Muscle of leg (tissue), 11 donors: ENCODE results near the gene DTX3L. TPM values are rescaled to one million over a fixed set of nuclear protein-coding genes. Genes with fewer than 3 reads are reported as not detected.

Source experiments
- DNase-seq: peaks from one replicate; pipeline ENCODE4 v3.0.0; 2013
- H3K27ac ChIP-seq: one replicate; pipeline ENCODE4 v1.5.1; 2013; ENCODE audit warnings: mild to moderate bottlenecking, low read length, control low read depth
- H3K27me3 ChIP-seq: one replicate; pipeline ENCODE4 v1.6.1; 2013; ENCODE audit warnings: low read length; ENCODE audit not compliant: control insufficient read depth, insufficient read depth
- H3K36me3 ChIP-seq: one replicate; pipeline ENCODE4 v1.6.1; 2013; ENCODE audit warnings: low read length; ENCODE audit not compliant: control insufficient read depth, insufficient read depth
- H3K4me1 ChIP-seq: one replicate; pipeline ENCODE4 v1.6.1; 2013; ENCODE audit warnings: low read length; ENCODE audit not compliant: control insufficient read depth, insufficient read depth
- H3K4me3 ChIP-seq: one replicate; pipeline ENCODE4 v1.5.1; 2013; ENCODE audit warnings: low read length, control low read depth
- H3K9me3 ChIP-seq: replicated peaks from 2 replicates; pipeline ENCODE4 v1.6.1; 2013; ENCODE audit warnings: low read depth, low read length; ENCODE audit not compliant: control insufficient read depth
- WGBS: methylation state at CpG from one replicate; pipeline ENCODE4 v1.1.5; 2013; ENCODE audit warnings: missing lambda C conversion rate; ENCODE audit not compliant: insufficient coverage; 5-methylcytosine and 5-hydroxymethylcytosine counted together
- polyA plus RNA-seq, 8 donors: library from polyadenylated mRNA; unstranded; fragments of 120-200 nt; gene quantifications; one replicate each; pipeline versions ENCODE4 v1.2.1 to v1.2.3, GENCODE V29; 2013; ENCODE audit warnings: inconsistent platforms in 1 of 8, low replicate concordance in 1 of 8; ENCODE audit not compliant: insufficient read length in 8 of 8, insufficient read depth in 1 of 8
- total RNA-seq: library from RNA; stranded (reverse); fragments of 120-200 nt; gene quantifications from one replicate; pipeline ENCODE4 v1.2.4, GENCODE V29; 2013

DTX3L gene
- total and polyA plus RNA-seq, 9 donors: 5.5 to 9.3 (median 7.4) TPM

DNA sequence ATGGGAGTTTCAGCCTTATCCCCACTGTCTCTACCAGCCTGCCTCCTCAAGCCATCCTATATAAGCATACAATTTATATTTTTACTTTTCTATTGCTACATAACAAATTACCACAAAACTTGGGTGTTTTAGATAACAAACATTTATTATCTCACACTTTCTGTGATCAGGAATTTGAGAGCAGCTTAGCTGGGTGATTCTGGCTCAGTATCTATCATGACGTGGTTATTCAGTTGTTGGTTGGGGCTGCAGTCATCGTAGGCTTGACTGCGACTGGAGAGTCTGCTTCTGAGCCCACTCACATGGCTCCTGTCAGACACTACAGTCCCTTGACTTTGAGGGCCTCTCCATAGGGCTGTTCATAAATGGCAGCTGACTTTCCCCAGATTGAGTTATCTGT, 34.0 kb downstream of the DTX3L start:
- no peak overlapping the region for H3K4me3 ChIP-seq
- H3K36me3 ChIP-seq: no peaks in the 10 kb centered on the region
- no peak overlapping the region for H3K27ac ChIP-seq
- H3K9me3 ChIP-seq: no peaks in the 10 kb centered on the region
- no peaks in the 10 kb centered on the region for H3K4me1 ChIP-seq
- no peak for DNase-seq
- whole genome bisulfite sequencing: no CpG with 5 or more reads among the region's 3 CpGs
- H3K27me3 ChIP-seq: no peaks in the 10 kb centered on the region

DNA sequence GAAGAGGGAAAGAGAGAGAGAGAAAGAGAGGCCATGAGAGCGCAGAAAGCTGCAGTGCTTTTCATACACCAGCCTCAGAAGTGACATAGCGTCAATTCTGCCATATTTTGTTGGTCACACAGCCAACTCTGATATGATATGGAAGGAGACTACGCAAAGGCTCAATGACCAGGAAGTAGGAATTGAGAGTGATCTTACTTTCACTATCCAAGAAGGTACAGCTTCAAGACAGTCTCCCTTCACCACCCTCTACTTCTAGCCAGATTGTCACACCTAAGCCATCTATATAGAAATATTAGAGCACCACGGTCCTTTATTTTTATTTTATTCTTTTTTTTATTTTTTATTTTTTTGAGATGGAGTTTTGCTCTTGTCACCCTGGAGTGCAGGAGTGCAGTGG, 34.4 kb downstream of the DTX3L start:
- WGBS: 90% methylated on average over 2 of the region's 4 CpGs
- Histone ChIP-seq H3K4me3 (no peak overlapping the region), H3K36me3 (no peaks in the 10 kb centered on the region), H3K27me3 (no peaks in the 10 kb centered on the region), H3K4me1 (no peaks in the 10 kb centered on the region), H3K9me3 (no peaks in the 10 kb centered on the region), H3K27ac (no peak overlapping the region)
- no peak for DNase-seq

DNA sequence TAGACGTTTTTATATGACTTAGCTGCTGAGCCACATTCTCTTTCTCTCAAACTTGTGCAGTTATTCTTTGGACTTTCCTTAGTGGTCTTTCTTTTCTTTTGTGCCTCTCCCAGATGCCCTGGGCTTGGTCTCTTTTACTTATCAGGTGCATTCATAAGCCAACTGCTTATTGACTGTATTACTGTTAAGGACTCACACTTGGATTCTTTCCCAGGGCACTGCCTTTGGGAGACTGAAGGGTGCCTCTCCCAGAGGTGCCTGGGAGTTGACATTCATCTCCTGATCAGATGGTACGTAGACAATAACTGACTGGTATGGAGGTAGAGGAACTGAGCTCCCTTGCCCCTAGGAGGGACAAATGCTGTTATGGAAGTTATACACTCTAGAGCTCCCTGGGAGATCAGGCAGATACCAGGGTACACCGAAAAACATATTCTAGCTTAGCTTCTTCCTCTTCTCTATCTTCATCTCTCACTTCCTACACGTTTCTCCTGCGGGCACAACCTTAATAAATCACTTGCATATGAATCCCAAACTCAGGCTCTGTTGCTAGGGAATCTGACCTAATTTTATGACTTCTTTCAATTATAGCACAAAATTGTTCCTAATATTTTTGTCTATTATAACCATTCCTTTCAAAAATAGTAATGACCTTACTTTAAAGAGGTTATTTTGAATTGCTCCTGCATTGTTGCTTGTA, 38.0 kb downstream of the DTX3L start:
- H3K27ac ChIP-seq: no peak overlapping the region
- DNase-seq: no peak
- no peak overlapping the region for H3K4me3 ChIP-seq
- WGBS: 69% methylated on average over 4 of the region's 5 CpGs
- no peaks in the 10 kb centered on the region for H3K36me3 ChIP-seq
- no peaks in the 10 kb centered on the region for H3K4me1 ChIP-seq
- no peaks in the 10 kb centered on the region for H3K27me3 ChIP-seq
- no peaks in the 10 kb centered on the region for H3K9me3 ChIP-seq

DNA sequence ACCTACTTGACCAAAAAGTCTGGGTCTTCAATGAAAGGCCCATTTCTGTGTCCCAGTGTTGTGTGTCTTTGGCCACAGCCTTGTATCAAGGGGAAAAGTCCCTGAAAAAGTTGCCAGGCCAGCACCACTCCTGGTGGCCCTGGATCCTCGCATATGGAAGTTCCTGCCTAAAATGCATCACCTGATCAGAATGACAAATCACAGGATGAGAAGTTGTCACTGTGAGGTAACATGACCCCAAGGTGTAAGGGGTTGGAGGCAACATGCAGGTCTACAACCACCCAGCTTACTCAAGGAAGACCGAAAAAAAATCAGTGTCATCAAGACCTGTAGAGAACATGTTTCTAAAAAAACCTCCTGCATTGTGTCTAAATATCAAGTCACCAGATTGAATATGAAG, 38.9 kb downstream of the DTX3L start:
- Histone ChIP-seq H3K36me3 (no peaks in the 10 kb centered on the region), H3K4me3 (no peak overlapping the region), H3K9me3 (no peaks in the 10 kb centered on the region), H3K27ac (no peak overlapping the region), H3K27me3 (no peaks in the 10 kb centered on the region), H3K4me1 (no peaks in the 10 kb centered on the region)
- DNase-seq: no peak
- WGBS: no CpG with 5 or more reads among the region's 2 CpGs

DNA sequence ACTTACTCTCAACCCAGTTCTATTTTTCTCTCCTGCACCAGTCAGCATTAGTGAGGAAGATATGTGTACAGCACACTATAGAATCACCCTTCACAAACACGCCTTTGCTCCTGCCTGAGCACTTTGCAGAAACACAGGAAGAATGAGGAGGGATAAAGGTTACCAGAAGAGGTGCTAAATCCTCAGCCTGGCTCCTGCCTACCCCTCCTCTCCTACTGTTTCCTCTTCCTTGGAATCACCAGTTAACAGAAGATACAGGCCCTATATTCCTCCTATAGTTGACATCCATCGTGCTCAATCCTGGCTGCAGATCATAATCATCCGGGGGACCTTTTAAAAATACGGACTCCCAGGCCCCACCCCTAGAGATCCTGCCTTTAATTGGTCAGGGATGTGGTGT, 42.2 kb downstream of the DTX3L start:
- Histone ChIP-seq H3K27ac (no peak overlapping the region), H3K4me3 (no peak overlapping the region), H3K36me3 (no peaks in the 10 kb centered on the region), H3K4me1 (no peaks in the 10 kb centered on the region), H3K9me3 (no peaks in the 10 kb centered on the region), H3K27me3 (no peaks in the 10 kb centered on the region)
- no CpG with 5 or more reads among the region's 4 CpGs for WGBS
- DNase-seq: no peak

DNA sequence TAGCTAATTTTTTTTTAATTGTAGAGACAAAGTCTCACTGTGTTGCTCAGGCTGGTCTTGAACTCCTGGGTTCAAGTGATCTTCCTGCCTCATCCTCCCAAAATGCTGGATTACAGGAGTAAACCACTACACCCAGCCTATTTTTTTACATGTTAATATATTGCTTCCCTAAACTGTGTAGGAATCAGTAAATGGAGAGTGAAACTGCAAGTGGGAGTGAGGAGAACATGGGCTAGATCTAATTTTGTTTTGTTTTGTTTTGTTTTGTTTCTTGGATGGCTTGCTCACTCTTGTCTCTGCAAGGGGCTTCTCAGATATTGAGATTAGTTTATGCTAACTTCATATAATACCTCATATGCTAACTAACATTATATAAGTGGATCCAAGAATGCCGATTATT, 44.8 kb downstream of the DTX3L start:
- no peaks in the 10 kb centered on the region for H3K27me3 ChIP-seq
- WGBS: no CpG with 5 or more reads among the region's 1 CpG
- no peaks in the 10 kb centered on the region for H3K4me1 ChIP-seq
- H3K4me3 ChIP-seq: no peak overlapping the region
- H3K36me3 ChIP-seq: no peaks in the 10 kb centered on the region
- DNase-seq: no peak
- H3K9me3 ChIP-seq: no peaks in the 10 kb centered on the region
- H3K27ac ChIP-seq: no peak overlapping the region

DNA sequence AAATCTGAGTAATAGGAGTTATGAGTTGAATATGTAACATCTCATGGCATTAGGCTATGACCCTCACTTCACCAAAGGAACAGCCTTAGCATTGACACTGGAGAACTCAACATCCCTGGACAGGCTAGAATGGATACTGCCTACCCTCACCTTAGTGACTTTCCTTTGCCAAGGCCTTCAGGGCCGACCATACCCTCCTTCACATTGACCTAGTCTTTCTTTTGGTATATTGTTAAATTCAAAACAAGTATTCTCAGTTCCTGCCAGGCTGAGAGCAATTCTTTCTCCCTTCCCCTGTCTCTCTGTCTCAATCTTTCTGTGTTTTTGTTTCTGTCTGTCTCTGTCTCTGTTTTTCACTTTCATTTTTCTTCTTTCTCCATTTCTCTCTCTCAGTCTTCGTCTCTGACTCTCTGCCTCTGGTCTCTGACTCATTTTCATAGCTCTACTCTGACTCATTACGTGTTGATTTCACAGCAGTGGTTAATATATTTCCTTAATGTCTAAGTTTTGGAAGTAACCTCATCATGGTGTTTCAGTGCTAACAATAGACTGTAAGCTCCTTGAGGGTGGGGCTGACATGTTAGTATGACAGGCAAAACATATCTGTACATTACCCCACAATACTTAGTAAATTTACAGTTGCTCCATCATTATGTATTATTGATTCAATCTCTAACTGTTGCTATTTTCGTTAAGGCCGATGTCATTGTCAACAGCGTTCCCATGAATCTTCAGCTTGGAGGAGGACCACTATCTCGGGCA, 45.8 kb downstream of the DTX3L start:
- 87% methylated on average over 3 of the region's 7 CpGs for WGBS
- DNase-seq: no peak
- H3K27ac ChIP-seq: no peak overlapping the region
- no peaks in the 10 kb centered on the region for H3K9me3 ChIP-seq
- H3K36me3 ChIP-seq: no peaks in the 10 kb centered on the region
- H3K4me1 ChIP-seq: no peaks in the 10 kb centered on the region
- H3K4me3 ChIP-seq: no peak overlapping the region
- no peaks in the 10 kb centered on the region for H3K27me3 ChIP-seq

DNA sequence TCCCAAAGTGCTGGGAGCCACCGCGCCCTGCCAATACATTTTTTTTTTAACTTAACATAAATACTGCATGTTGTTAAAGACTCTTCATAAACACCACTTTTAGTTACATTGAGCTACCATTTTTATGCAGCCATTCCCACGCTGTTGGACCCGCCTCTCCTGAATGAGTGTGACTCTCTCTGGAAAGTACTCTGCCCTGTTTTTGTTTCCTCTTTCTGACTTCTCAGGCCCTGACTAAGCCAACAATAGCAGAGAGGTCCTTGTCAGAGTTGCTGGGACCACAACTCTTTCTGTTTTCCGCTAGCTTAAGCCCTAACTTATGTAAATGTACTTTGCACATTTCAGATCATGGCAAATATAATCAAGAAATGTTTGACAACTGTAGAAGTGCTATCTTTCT, 48.6 kb downstream of the DTX3L start:
- H3K4me1 ChIP-seq: no peaks in the 10 kb centered on the region
- H3K27ac ChIP-seq: no peak overlapping the region
- H3K9me3 ChIP-seq: no peaks in the 10 kb centered on the region
- no peak overlapping the region for H3K4me3 ChIP-seq
- H3K36me3 ChIP-seq: no peaks in the 10 kb centered on the region
- no peaks in the 10 kb centered on the region for H3K27me3 ChIP-seq
- 83% methylated on average over 2 of the region's 5 CpGs for WGBS
- peak; percentile 5 for DNase-seq

DNA sequence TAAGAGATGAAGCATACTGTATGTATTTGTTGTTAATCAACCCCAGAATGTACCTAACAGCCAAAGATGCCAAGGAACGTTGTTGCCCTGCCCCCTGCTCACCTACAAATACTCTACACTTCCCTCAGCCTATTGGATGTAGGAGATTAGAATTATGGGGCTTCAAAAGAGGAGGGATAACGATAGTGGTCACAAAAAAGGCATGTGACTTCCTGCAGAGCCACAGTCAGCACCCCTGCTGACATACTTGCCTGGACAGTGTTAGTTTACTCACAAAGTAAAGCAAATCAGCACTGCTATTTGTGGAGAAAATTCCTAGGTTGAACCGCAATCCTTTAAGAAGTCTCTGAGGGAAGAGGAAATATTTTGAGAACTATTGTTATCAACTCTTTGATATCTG, 51.2 kb downstream of the DTX3L start:
- no peak for DNase-seq
- WGBS: no CpG with 5 or more reads among the region's 3 CpGs
- no peak overlapping the region for H3K27ac ChIP-seq
- H3K4me3 ChIP-seq: no peak overlapping the region
- no peaks in the 10 kb centered on the region for H3K9me3 ChIP-seq
- H3K27me3 ChIP-seq: peaks cover 2% of the 10 kb centered on the region
- no peaks in the 10 kb centered on the region for H3K36me3 ChIP-seq
- no peaks in the 10 kb centered on the region for H3K4me1 ChIP-seq

DNA sequence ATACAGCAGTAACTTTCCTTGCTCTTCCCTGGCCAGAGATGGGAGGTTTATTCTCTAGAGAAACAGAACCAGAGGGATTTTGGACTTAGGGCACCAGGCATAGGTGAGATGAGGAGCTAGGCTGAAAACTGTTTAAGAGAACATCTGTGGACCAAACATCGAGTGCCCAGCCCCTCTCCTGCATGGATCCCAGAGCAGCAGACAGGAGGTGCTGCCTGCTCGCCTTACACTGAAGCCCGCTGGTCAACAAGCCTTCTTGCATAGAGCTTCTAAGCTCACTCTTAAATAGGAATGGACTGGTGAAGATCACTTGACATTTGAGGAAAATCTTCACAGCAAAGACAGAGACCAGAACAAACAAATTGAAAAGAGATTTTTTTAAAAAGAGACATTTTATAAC, 54.5 kb downstream of the DTX3L start:
- 53% methylated on average over 2 of the region's 3 CpGs for WGBS
- Histone ChIP-seq H3K9me3 (no peaks in the 10 kb centered on the region), H3K4me1 (no peaks in the 10 kb centered on the region), H3K27me3 (peaks cover 2% of the 10 kb centered on the region), H3K36me3 (no peaks in the 10 kb centered on the region), H3K27ac (no peak overlapping the region), H3K4me3 (no peak overlapping the region)
- DNase-seq: no peak
